ENCODE results near the gene EBF3. TPM values are rescaled to one million over a fixed set of nuclear protein-coding genes. Genes with fewer than 3 reads are reported as not detected.

The EBF3 gene
- total RNA-seq, 1 donor from 2014 or later: not detected

DNA sequence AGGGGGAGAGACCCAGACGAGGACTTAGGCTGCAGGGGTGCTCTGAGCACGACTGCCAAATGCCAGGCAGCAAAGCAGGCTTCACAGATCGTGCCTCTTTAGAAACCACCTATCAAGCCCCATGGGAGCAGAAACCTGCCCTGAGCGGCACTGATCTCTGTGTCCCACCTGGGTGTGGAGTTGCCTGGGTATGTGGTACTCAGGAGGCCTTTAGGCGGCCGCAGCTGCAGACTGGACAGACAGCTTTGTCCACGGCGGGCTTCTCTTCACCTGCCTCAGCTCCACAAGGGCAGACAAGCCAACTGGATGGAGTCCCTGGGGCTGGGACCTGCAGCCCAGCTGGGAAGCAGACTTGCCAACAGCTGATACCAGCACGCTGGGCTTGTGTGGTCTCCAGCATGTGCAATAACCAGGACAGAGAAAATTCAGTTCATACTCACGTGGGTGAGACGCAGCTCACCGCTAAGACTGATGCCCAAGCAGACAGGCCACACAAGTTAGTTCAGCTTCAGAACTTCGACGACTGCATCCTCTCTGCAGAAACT lies 163.2 kb downstream of the EBF3 start:
- no peak overlapping the region for H3K4me3 ChIP-seq (ENCODE audit: low read depth, low read length)
- no peak for DNase-seq (ENCODE audit: low read depth)
- TF ChIP-seq, protein P1, sequence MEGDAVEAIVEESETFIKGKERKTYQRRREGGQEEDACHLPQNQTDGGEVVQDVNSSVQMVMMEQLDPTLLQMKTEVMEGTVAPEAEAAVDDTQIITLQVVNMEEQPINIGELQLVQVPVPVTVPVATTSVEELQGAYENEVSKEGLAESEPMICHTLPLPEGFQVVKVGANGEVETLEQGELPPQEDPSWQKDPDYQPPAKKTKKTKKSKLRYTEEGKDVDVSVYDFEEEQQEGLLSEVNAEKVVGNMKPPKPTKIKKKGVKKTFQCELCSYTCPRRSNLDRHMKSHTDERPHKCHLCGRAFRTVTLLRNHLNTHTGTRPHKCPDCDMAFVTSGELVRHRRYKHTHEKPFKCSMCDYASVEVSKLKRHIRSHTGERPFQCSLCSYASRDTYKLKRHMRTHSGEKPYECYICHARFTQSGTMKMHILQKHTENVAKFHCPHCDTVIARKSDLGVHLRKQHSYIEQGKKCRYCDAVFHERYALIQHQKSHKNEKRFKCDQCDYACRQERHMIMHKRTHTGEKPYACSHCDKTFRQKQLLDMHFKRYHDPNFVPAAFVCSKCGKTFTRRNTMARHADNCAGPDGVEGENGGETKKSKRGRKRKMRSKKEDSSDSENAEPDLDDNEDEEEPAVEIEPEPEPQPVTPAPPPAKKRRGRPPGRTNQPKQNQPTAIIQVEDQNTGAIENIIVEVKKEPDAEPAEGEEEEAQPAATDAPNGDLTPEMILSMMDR (conservative IDR thresholded peaks at IDR 0.05; ENCODE audit: low read depth, low read length): no peak

DNA sequence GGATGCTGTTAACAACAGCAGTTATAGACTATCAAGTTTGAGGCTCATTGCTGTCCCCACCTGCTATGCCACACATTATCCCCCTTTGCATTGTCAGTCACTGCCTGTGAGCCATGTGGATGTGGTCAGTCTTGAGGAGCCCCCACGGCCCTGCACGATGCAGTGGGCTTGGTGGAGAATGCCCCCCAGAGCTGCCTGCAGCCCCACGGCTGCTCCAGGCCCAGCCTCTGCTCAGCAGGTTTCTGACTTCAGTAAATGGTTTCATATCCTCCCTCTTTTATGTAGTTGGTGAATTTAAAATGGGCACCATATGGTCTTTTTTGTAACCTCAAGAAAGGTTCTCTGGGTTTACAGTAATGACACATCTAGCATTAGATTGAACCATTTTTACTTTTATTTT lies 164.1 kb downstream of the EBF3 start:
- TF ChIP-seq, protein P1 (conservative IDR thresholded peaks at IDR 0.05; ENCODE audit: low read depth, low read length): no peak
- no peak overlapping the region for H3K4me3 ChIP-seq (ENCODE audit: low read depth, low read length)
- DNase-seq (ENCODE audit: low read depth): no peak

DNA sequence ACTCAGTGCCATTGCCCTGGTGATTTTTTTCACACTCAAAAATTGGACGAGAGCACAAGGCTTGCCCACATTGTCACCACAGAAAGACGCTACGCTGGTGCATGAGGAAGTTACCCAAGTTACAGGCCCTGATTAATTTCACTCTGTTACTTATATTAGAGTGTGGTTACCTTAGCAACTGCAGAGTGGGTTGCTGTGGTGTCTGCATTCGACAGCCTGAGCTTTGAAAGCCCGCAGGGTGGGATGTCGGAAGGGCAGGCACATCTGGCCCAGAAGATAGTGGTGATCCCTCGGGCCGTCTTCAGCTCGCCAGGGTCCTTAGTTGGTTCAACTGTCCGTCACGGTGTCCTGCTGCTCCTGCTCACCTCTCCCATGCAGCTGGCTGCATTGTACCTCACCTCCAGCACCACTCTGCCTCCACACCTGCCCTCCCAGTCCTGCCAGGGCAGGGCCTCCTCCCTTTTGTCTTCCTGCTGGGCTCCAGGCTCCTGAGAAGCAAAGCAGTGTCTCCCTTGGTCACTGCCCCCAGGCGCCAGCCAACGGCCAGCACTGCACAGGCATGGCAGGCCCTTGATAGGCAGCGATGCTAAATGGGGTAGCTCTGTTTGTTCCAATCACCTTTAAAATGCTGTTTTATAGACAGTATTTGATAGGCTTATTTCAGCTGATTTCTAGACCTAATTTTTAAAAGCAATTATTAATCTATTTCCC lies 167.2 kb downstream of the EBF3 start:
- H3K4me3 ChIP-seq (ENCODE audit: low read depth, low read length): no peak overlapping the region
- TF ChIP-seq, protein P1 (conservative IDR thresholded peaks at IDR 0.05; ENCODE audit: low read depth, low read length): no peak
- no peak for DNase-seq (ENCODE audit: low read depth)

DNA sequence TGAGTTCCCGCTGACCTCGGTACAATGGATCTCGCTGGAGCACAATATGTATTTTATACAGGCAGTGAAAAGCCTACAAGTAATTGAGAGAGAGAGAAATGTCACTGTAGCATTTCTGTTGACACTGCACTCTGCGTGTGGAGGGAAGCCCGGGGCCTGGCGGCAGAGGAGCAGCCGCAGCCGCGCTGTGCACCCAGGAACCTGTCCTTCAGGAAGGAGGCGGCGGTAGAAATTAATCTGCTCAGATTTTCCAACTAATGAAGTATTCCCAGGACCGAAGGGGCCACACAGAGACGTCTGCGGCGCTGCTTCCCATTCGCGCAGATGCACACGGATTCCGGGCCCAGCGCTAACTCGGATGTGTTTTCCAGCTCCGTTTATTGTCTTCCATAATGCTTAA lies 170.1 kb downstream of the EBF3 start:
- TF ChIP-seq, protein P1 (conservative IDR thresholded peaks at IDR 0.05; ENCODE audit: low read depth, low read length): no peak
- DNase-seq (ENCODE audit: low read depth): no peak
- H3K4me3 ChIP-seq (ENCODE audit: low read depth, low read length): no peak overlapping the region

DNA sequence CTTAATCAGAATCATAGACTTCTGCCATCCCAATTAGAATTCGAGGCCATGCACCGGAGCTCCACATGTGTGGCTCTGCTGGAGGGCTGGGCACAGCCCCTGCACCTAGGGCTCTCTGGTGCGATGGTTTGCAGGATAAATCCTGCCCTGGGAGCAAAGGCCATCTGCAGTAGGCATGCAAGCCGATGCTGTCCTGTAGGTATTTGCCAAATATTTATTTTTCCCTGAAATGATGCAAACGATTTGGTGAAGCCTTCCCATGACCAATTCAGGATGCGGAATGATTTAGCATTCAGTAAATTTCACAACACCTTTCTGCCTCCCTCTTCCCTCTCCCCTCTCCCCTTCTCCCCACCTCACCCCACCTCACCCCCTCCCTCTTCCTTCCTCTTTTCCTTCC lies 170.6 kb downstream of the EBF3 start:
- H3K4me3 ChIP-seq (ENCODE audit: low read depth, low read length): no peak overlapping the region
- no peak for DNase-seq (ENCODE audit: low read depth)
- TF ChIP-seq, protein P1 (conservative IDR thresholded peaks at IDR 0.05; ENCODE audit: low read depth, low read length): no peak

DNA sequence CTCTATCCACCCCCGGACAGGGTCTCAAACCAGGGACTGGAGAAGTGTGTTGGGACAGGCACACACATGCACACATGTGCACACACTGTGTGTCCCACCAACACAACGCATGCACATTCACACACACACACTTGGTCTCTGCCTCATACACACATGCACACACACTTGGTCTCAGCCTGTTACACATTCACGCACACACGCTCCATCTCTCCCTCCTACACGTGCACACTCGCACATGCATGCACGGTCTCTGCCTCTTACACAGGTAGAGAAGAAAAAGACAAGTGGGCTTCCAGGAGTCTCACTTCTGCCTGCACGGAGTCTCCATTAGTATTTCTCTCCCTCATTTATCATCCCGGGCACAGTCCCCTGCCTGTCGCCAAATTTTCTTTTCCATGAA lies 171.2 kb downstream of the EBF3 start:
- no peak for DNase-seq (ENCODE audit: low read depth)
- H3K4me3 ChIP-seq (ENCODE audit: low read depth, low read length): no peak overlapping the region
- TF ChIP-seq, protein P1 (conservative IDR thresholded peaks at IDR 0.05; ENCODE audit: low read depth, low read length): no peak

DNA sequence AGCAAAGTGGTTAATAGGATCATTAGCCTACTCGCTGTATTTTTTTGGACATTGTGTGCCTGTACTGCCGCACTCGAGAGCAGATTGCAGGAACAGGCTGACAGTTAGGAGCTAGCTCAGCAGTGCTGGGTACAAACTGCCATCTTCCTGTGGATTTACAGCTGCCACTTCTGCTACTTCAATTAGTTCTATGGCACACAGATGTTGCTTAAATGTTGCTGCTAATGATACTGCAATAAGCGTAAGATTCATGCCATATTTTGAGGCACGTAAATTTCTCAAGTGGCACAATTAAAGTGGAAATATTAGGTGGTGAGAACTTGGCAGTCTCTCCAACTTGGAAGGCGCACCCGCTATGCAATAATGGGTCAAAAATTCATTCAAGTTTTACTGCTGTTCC lies 171.9 kb downstream of the EBF3 start:
- TF ChIP-seq, protein P1 (conservative IDR thresholded peaks at IDR 0.05; ENCODE audit: low read depth, low read length): no peak
- no peak overlapping the region for H3K4me3 ChIP-seq (ENCODE audit: low read depth, low read length)
- DNase-seq (ENCODE audit: low read depth): no peak

Measured in epithelial cell of proximal tubule (primary cell).